ENCODE results near the gene OR7A10. TPM values are rescaled to one million over a fixed set of nuclear protein-coding genes. Genes with fewer than 3 reads are reported as not detected.

Gene OR7A10
- total RNA-seq, 2 experiments from 2014 or later, result not detected

DNA sequence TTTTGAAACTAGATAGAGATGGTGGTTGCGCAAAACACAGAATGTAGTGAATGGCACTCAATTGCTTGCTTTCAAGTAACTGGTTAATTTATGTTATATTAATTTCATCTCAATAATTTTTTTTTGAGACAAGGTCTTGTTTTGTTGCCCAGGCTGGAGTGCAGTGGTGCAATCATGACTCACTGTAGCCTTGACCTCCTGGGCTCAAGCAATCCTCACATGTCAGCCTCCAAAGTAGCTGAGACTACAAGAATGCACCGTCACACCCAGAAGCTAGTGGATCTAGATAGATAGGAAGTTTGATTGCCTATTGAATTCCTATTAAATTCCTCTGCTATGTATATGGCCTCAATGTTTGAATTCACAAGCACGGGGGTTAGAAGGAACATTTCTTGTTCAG lies 44.0 kb downstream of the OR7A10 start:
- H3K4me3 Mint-ChIP-seq, result no peak overlapping the region
- no peaks in the 10 kb centered on the region for H3K36me3 Mint-ChIP-seq (ENCODE audit: low read depth)
- intact Hi-C loops (cut with DNase I, micrococcal nuclease), result no loop called here
- H3K9me3 Mint-ChIP-seq, result no peaks in the 10 kb centered on the region
- H3K4me1 ChIP-seq (ENCODE audit: insufficient read depth, low read length), result no peaks in the 10 kb centered on the region
- peaks cover 0 to 2% of the 10 kb centered on the region in 2 experiments for H3K27me3 ChIP-seq (ENCODE audit: control insufficient read depth in 1 of 2, insufficient read depth in 2 of 2, low read length in 2 of 2)
- no peaks in the 10 kb centered on the region for H3K9me3 ChIP-seq (ENCODE audit: control insufficient read depth in 1 of 2, insufficient read depth in 1 of 2, low read length in 2 of 2)
- ATAC-seq (ENCODE audit: poor library complexity), result no peak
- no peak overlapping the region for H3K27ac Mint-ChIP-seq
- DNase-seq, result no peak
- H3K27me3 Mint-ChIP-seq, result peaks cover 11% of the 10 kb centered on the region
- no peaks in the 10 kb centered on the region for H3K36me3 ChIP-seq (ENCODE audit: insufficient read depth, low read length)
- H3K4me1 Mint-ChIP-seq (ENCODE audit: low read depth), result no peaks in the 10 kb centered on the region
- H3K27ac ChIP-seq (ENCODE audit: low read depth in 1 of 2, low read length in 2 of 2), result no peak overlapping the region
- ChIA-PET POLR2A (no interaction called here), CTCF (no interaction called here)
- TF ChIP-seq, protein P1, sequence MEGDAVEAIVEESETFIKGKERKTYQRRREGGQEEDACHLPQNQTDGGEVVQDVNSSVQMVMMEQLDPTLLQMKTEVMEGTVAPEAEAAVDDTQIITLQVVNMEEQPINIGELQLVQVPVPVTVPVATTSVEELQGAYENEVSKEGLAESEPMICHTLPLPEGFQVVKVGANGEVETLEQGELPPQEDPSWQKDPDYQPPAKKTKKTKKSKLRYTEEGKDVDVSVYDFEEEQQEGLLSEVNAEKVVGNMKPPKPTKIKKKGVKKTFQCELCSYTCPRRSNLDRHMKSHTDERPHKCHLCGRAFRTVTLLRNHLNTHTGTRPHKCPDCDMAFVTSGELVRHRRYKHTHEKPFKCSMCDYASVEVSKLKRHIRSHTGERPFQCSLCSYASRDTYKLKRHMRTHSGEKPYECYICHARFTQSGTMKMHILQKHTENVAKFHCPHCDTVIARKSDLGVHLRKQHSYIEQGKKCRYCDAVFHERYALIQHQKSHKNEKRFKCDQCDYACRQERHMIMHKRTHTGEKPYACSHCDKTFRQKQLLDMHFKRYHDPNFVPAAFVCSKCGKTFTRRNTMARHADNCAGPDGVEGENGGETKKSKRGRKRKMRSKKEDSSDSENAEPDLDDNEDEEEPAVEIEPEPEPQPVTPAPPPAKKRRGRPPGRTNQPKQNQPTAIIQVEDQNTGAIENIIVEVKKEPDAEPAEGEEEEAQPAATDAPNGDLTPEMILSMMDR (IDR thresholded peaks at IDR 0.05), result no peak
- no peak overlapping the region for H3K4me3 ChIP-seq (ENCODE audit: low read length)

DNA sequence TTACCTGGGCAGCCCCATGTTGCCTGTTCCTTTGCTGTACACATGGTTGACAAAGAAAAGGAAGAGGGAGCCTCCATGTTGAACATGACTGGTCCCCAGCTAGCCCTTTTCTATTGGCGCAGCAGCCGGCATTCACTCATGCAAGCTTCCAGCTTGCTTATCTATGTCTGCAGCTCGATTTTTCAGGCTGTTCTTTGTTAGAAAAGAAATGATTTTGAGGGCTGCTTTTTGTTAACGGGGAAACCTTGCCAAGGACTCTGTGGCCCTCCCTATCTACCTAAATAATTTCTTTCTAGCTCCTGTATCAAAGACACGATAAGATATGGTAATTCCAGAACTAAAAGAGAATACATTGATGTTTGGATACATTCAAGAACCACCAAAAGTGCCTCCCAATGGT lies 50.0 kb downstream of the OR7A10 start:
- CTCF ChIA-PET, result no interaction called here
- Histone ChIP-seq H3K36me3 (ENCODE audit: insufficient read depth, low read length) (no peaks in the 10 kb centered on the region), H3K27me3 (ENCODE audit: control insufficient read depth in 1 of 2, insufficient read depth in 2 of 2, low read length in 2 of 2) (peaks cover 0 to 8% of the 10 kb centered on the region in 2 experiments), H3K4me3 (ENCODE audit: low read length) (no peak overlapping the region), H3K27ac (ENCODE audit: low read depth in 1 of 2, low read length in 2 of 2) (no peak overlapping the region), H3K4me1 (ENCODE audit: insufficient read depth, low read length) (no peaks in the 10 kb centered on the region), H3K9me3 (ENCODE audit: control insufficient read depth in 1 of 2, insufficient read depth in 1 of 2, low read length in 2 of 2) (no peaks in the 10 kb centered on the region)
- Mint-ChIP-seq H3K36me3 (ENCODE audit: low read depth) (no peaks in the 10 kb centered on the region), H3K4me1 (ENCODE audit: low read depth) (no peaks in the 10 kb centered on the region), H3K27ac (no peak overlapping the region), H3K4me3 (no peak overlapping the region), H3K9me3 (no peaks in the 10 kb centered on the region), H3K27me3 (peaks cover 16% of the 10 kb centered on the region)
- TF ChIP-seq, protein P1 (IDR thresholded peaks at IDR 0.05), result no peak
- POLR2A ChIA-PET, result no interaction called here
- intact Hi-C loops (cut with DNase I, micrococcal nuclease), result no loop called here
- DNase-seq (no peak), ATAC-seq (ENCODE audit: poor library complexity) (no peak)

- Histone ChIP-seq H3K36me3 (ENCODE audit: insufficient read depth, low read length) (no peaks in the 10 kb centered on the region), H3K4me3 (ENCODE audit: low read length) (no peak overlapping the region), H3K27ac (ENCODE audit: low read depth in 1 of 2, low read length in 2 of 2) (no peak overlapping the region), H3K4me1 (ENCODE audit: insufficient read depth, low read length) (no peaks in the 10 kb centered on the region), H3K9me3 (ENCODE audit: control insufficient read depth in 1 of 2, insufficient read depth in 1 of 2, low read length in 2 of 2) (no peaks in the 10 kb centered on the region), H3K27me3 (ENCODE audit: control insufficient read depth in 1 of 2, insufficient read depth in 2 of 2, low read length in 2 of 2) (peaks cover 0 to 8% of the 10 kb centered on the region in 2 experiments)
- ChIA-PET POLR2A (no interaction called here), CTCF (interaction anchor here (0.6 kb wide), 1 partner anchor 208 kb away, joined by 6 read pairs; no protein-coding TSS in a partner anchor)
- no peaks in the 10 kb centered on the region for H3K36me3 Mint-ChIP-seq (ENCODE audit: low read depth)
- no peak for ATAC-seq (ENCODE audit: poor library complexity)
- DNase-seq, result no peak
- H3K4me1 Mint-ChIP-seq (ENCODE audit: low read depth), result no peaks in the 10 kb centered on the region
- H3K4me3 Mint-ChIP-seq, result no peak overlapping the region
- no peak overlapping the region for H3K27ac Mint-ChIP-seq
- intact Hi-C loops (cut with DNase I, micrococcal nuclease), result no loop called here
- H3K9me3 Mint-ChIP-seq, result no peaks in the 10 kb centered on the region
- TF ChIP-seq, protein P1 (IDR thresholded peaks at IDR 0.05), result no peak
- peaks cover 16% of the 10 kb centered on the region for H3K27me3 Mint-ChIP-seq
Observed at GRCh38 chr19:14796021-14796420, 52.7 kb downstream of the OR7A10 start.
